NCI-H1105 (cell line): Measurements from ENCODE around the gene ELFN1.

ENCODE experiments used
- DNase-seq: peaks from one replicate; lab custom pipeline; 2025; lab: John Stamatoyannopoulos, UW

ELFN1 gene

GRCh38 chr7:1677206-1678080 lies 7.4 kb downstream of the ELFN1 start:
- no peak for DNase-seq

- no peak for DNase-seq
Measured at GRCh38 chr7:1678081-1678543, 8.0 kb downstream of the ELFN1 start.

- no peak for DNase-seq
Measured at GRCh38 chr7:1678571-1679325, 8.7 kb downstream of the ELFN1 start.

- no peak for DNase-seq
Measured at GRCh38 chr7:1679326-1679965, 9.4 kb downstream of the ELFN1 start.

- no peak for DNase-seq
Measured at GRCh38 chr7:1679966-1680730, 10.1 kb downstream of the ELFN1 start.

GRCh38 chr7:1681581-1681980 lies 11.5 kb downstream of the ELFN1 start:
- no peak for DNase-seq

GRCh38 chr7:1685000-1685624 lies 15.0 kb downstream of the ELFN1 start:
- no peak for DNase-seq

- DNase-seq: no peak
Measured at GRCh38 chr7:1688542-1688941, 18.5 kb downstream of the ELFN1 start.

- DNase-seq: no peak
Measured at GRCh38 chr7:1689311-1689710, 19.2 kb downstream of the ELFN1 start.

- no peak for DNase-seq
Measured at GRCh38 chr7:1690359-1690958, 20.4 kb downstream of the ELFN1 start.

- DNase-seq: no peak
Measured at GRCh38 chr7:1691096-1691495, 21.0 kb downstream of the ELFN1 start.

GRCh38 chr7:1691601-1692514 lies 21.8 kb downstream of the ELFN1 start:
- DNase-seq: no peak

GRCh38 chr7:1692515-1693418 lies 22.7 kb downstream of the ELFN1 start:
- no peak for DNase-seq

GRCh38 chr7:1693419-1693990 lies 23.4 kb downstream of the ELFN1 start:
- DNase-seq: peak; percentile 59

GRCh38 chr7:1693991-1694524 lies 24.0 kb downstream of the ELFN1 start:
- DNase-seq: no peak

- DNase-seq: no peak
Measured at GRCh38 chr7:1694611-1695511, 24.8 kb downstream of the ELFN1 start.

GRCh38 chr7:1695800-1696454 lies 25.9 kb downstream of the ELFN1 start:
- DNase-seq: no peak
